NOMO-1 (cell line): ENCODE results near the gene ANKDD1B.

Experiments
- DNase-seq, 2 experiments: peaks; one replicate each; lab custom pipeline; 2025; ENCODE audit not compliant: unreplicated experiment in 2 of 2; lab: John Stamatoyannopoulos, UW

ANKDD1B gene

GRCh38 chr5:75659791-75660450, 48.7 kb downstream of the ANKDD1B start:
- DNase-seq = peak in 1 of 2 experiments; percentile 29

GRCh38 chr5:75660678-75661465, 49.6 kb downstream of the ANKDD1B start:
- DNase-seq = peak in 1 of 2 experiments; percentile 88

- DNase-seq = no peak
These were observed 50.8 kb downstream of the ANKDD1B start for GRCh38 chr5:75662061-75662460.

- no peak for DNase-seq
These were observed 52.5 kb downstream of the ANKDD1B start for GRCh38 chr5:75663579-75664284.

GRCh38 chr5:75664979-75665378, 53.7 kb downstream of the ANKDD1B start:
- DNase-seq = no peak

GRCh38 chr5:75666801-75667200, 55.5 kb downstream of the ANKDD1B start:
- DNase-seq = no peak

GRCh38 chr5:75667586-75667985, 56.3 kb downstream of the ANKDD1B start:
- DNase-seq = no peak

- DNase-seq = no peak
These were observed 57.2 kb downstream of the ANKDD1B start for GRCh38 chr5:75668445-75668844.

- DNase-seq = peak in 1 of 2 experiments; percentile 39
These were observed 57.9 kb downstream of the ANKDD1B start for GRCh38 chr5:75668977-75669689.

GRCh38 chr5:75670577-75670976, 59.3 kb downstream of the ANKDD1B start:
- DNase-seq = no peak

- no peak for DNase-seq
These were observed 60.3 kb downstream of the ANKDD1B start for GRCh38 chr5:75671506-75671905.

- no peak for DNase-seq
These were observed 61.4 kb downstream of the ANKDD1B start for GRCh38 chr5:75672616-75673015.

- no peak for DNase-seq
These were observed 64.5 kb downstream of the ANKDD1B start for GRCh38 chr5:75675783-75676182.

GRCh38 chr5:75677607-75678006, 66.4 kb downstream of the ANKDD1B start:
- no peak for DNase-seq

- DNase-seq = no peak
These were observed 66.9 kb downstream of the ANKDD1B start for GRCh38 chr5:75678155-75678554.

- peak in 1 of 2 experiments; percentile 42 for DNase-seq
These were observed 70.0 kb downstream of the ANKDD1B start for GRCh38 chr5:75681125-75681830.

GRCh38 chr5:75685141-75685540, 73.9 kb downstream of the ANKDD1B start:
- DNase-seq = no peak

- DNase-seq = no peak
These were observed 75.2 kb downstream of the ANKDD1B start for GRCh38 chr5:75686480-75686879.

- no peak for DNase-seq
These were observed 79.4 kb downstream of the ANKDD1B start for GRCh38 chr5:75690669-75691068.

GRCh38 chr5:75694781-75695180, 83.5 kb downstream of the ANKDD1B start:
- no peak for DNase-seq
